NT2/D1 (cell line): ENCODE data around the gene CLASP1.

Source experiments
- YY1 ChIP-seq: IDR thresholded peaks from 2 replicates; pipeline ENCODE4 v1.6.1; 2011; ENCODE audit not compliant: insufficient read length, insufficient read depth
- ZNF274 ChIP-seq: IDR thresholded peaks from 2 replicates; pipeline ENCODE4 v1.6.1; 2011; ENCODE audit warnings: mild to moderate bottlenecking, low read depth, low read length

DNA sequence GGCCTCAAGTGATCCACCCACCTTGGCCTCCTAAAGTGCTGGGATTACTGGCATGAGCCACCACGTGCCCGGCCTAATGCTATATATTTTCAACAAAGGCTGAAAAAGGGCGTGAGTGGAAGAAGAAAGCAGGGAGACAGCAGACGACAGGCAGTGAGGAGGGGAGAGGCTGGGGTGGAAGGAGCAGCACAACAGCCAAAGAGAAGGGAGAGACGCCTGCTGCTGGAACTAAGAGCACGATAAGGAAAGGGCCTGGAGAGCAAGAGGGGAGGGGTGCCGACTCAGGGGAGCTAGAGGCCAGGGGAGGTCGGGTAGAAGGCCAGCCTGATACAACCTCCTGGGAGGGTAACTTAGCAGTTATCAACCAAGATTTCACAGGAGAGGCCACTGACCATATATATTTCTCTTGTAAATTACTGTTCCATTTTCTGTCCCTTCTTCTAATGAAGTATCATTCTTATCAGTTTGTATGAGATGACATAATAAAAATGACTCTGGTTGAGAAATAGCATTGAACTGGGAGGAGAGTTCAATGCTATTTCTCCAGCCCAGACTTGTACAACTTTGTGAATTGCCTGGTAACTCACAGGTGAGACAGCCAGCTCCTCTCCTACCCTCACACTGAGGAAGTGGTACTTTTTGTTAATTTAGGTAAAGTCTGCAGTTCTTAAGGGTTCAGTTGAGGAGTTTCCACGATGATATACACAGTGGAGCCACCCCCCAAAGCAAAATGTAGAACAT is 124.4 kb downstream of the CLASP1 start:
- TF ChIP-seq YY1 (no peak), ZNF274 (no peak)
